HepG2 (cell line): ENCODE results near the gene EPHA1. TPM values are rescaled to one million over a fixed set of nuclear protein-coding genes. Genes with fewer than 3 reads are reported as not detected.

ENCODE experiments used
- AFF4 ChIP-seq: sonication (generic); formaldehyde crosslinking; IDR thresholded peaks from 2 replicates; pipeline ENCODE4 v1.4.0; 2020; ENCODE audit warnings: missing genetic modification reagents
- CBX5 ChIP-seq: sonication (generic); formaldehyde crosslinking; IDR thresholded peaks from 2 replicates; pipeline ENCODE4 v1.4.0; 2020; ENCODE audit warnings: missing genetic modification reagents, borderline replicate concordance
- CTCF ChIP-seq: sonication (generic); formaldehyde crosslinking; IDR thresholded peaks from 2 replicates; pipeline ENCODE4 v1.5.0; 2020; ENCODE audit warnings: mild to moderate bottlenecking, missing genetic modification reagents, moderate library complexity
- NFAT5 ChIP-seq: sonication (generic); formaldehyde crosslinking; IDR thresholded peaks from 2 replicates; pipeline ENCODE4 v1.4.0; 2020; ENCODE audit warnings: missing genetic modification reagents
- ZBTB34 ChIP-seq: sonication (generic); formaldehyde crosslinking; IDR thresholded peaks from 2 replicates; pipeline ENCODE4 v1.8.0; 2022; ENCODE audit warnings: mild to moderate bottlenecking, missing genetic modification reagents
- ZHX2 ChIP-seq, 2 experiments: sonication (generic) in 1 of 2; formaldehyde crosslinking in 1 of 2; IDR thresholded peaks; 2 replicates each; pipeline versions ENCODE4 v1.6.1 to v1.9.0; 2014 to 2022; ENCODE audit warnings: antibody characterized with exemption in 1 of 2, borderline replicate concordance in 1 of 2, inconsistent platforms in 1 of 2, low read depth in 1 of 2, missing genetic modification reagents in 1 of 2
- ZNF703 ChIP-seq: sonication (generic); formaldehyde crosslinking; IDR thresholded peaks from 2 replicates; pipeline ENCODE4 v1.5.1; 2020; ENCODE audit warnings: missing genetic modification reagents, mild to moderate bottlenecking, moderate library complexity, borderline replicate concordance
- polyA plus RNA-seq, 8 experiments: library from polyadenylated mRNA; depleted of rRNA in 3 of 8; stranded (reverse) in 7 of 8; unstranded in 1 of 8; fragments of >200 nt; fragmentation: Illumina TruSeq in 4 of 8; extraction: Trizol in 4 of 8; gene quantifications; 2 replicates each; pipeline versions ENCODE4 v1.2.1 to v1.2.3, GENCODE V29; 2011 to 2016; ENCODE audit warnings: low read depth in 4 of 8, missing spikeins in 1 of 8, mixed read lengths in 1 of 8; ENCODE audit not compliant: insufficient read depth in 1 of 8
- total RNA-seq, 5 experiments: library from RNA; depleted of rRNA; stranded (reverse); fragments of >200 nt; fragmentation: Illumina TruSeq; extraction: Trizol; gene quantifications; 2 replicates each; pipeline ENCODE4 v1.2.3, GENCODE V29; 2016; ENCODE audit warnings: low read depth in 1 of 5

EPHA1 gene
- total and polyA plus RNA-seq, 2 of the 13 experiments (the other 11 are each of a cell fraction or from before 2014, with no cell fraction given) = 4.6 to 17.1 TPM

- no peak for TF ChIP-seq AFF4 (CRISPR knock-in tag)
- no peak for TF ChIP-seq ZNF703 (CRISPR knock-in tag)
- TF ChIP-seq ZHX2 (IDR thresholded peaks at IDR 0.05; ENCODE audit: low read depth) = no peak
- no peak for TF ChIP-seq ZHX2 (CRISPR knock-in tag; IDR thresholded peaks at IDR 0.05; ENCODE audit: borderline replicate concordance)
- TF ChIP-seq NFAT5 (CRISPR knock-in tag) = no peak
- TF ChIP-seq CTCF = 0 out of 2 replicates have a peak, but pooled peaks have one; percentile 3
- TF ChIP-seq CBX5 (CRISPR knock-in tag) = no peak
- no peak for TF ChIP-seq ZBTB34 (CRISPR knock-in tag)
Measured at GRCh38 chr7:143408686-143409561, at the start of gene EPHA1 (continued).
